ENCODE results near the gene CBX3. TPM values are rescaled to one million over a fixed set of nuclear protein-coding genes. Genes with fewer than 3 reads are reported as not detected.
"Not testable (repeated sequence)": the region's sequence is repeated elsewhere in the genome, so short reads cannot be mapped to it uniquely, and the experiment has no call there.

CBX3 gene
- 10 to 100 TPM; 73.3 to 81.3 TPM for total RNA-seq
- long read RNA-seq, transcript CBX3-203 (6 exons, 1,717 nt) = minor isoform, 8 of 150 reads
- long read RNA-seq, transcript CBX3-202 (6 exons, 1,857 nt) = major isoform, 126 of 150 reads
- long read RNA-seq, partial matches to known transcripts = 2 of 150 reads
- long read RNA-seq, other reads (novel, unspliced or antisense) = 11 of 150 reads

DNA sequence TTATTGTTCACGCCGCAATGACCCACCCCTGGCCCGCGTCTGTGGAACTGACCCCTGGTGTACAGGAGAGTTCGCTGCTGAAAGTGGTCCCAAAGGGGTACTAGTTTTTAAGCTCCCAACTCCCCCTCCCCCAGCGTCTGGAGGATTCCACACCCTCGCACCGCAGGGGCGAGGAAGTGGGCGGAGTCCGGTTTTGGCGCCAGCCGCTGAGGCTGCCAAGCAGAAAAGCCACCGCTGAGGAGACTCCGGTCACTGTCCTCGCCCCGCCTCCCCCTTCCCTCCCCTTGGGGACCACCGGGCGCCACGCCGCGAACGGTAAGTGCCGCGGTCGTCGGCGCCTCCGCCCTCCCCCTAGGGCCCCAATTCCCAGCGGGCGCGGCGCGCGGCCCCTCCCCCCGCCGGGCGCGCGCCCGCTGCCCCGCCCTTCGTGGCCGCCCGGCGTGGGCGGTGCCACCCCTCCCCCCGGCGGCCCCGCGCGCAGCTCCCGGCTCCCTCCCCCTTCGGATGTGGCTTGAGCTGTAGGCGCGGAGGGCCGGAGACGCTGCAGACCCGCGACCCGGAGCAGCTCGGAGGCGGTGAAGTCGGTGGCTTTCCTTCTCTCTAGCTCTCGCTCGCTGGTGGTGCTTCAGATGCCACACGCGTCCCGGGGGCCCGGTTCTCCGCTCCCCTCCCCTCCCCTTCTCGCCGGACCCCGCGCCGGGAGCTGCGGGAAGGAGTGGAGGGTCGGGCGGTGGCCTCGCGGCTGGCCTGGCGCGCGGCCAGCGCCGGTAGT is at the start of gene CBX3:
Gene CBX3, plus strand, starts transcription at position 499 of the 772 bp plus-strand sequence. CDS start 1,254 bp downstream, outside the sequence.
- DNase-seq = peak; percentile 89 to 93
- peak; percentile 65 for ATAC-seq
- intact Hi-C loops (cut with DNase I, micrococcal nuclease) = loop anchor here in 1 of 2 donors (5.0 kb wide), 1 partner anchor 961 kb away; no protein-coding TSS in a partner anchor

DNA sequence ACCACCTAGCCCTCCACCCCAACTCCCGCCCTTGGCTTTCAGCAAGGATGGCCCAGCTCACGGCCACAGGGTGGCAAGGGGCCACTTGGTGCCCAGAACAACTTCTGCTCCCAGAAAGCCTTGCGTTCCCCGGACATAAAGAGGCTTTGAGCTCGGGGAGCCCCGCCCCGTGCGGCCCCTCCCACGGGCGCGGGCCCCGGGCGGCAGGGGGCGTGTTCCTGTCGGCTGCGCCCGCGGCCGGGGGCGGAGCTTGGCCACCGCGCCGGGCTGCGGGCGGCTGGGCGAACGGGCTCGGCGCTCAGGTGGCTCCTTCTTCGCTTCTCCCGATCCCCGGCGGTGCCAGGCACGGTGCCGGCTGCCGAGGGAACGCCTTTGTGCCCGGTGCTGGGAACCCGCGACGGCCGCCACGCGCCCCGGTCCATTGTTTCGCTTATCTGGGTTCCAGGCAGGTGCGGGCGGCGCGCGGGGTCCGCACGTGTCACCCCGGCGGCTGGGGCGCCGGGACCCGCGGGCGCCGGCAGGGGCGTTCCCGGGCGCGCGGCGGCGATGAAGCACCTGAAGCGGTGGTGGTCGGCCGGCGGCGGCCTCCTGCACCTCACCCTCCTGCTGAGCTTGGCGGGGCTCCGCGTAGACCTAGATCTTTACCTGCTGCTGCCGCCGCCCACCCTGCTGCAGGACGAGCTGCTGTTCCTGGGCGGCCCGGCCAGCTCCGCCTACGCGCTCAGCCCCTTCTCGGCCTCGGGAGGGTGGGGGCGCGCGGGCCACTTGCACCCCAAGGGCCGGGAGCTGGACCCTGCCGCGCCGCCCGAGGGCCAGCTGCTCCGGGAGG is 49.4 kb upstream of the CBX3 start, which contains the start of gene NFE2L3:
Gene NFE2L3, plus strand, starts transcription at position 246 of the 829 bp plus-strand sequence. Its CDS starts 301 bp downstream, at position 547.
- ATAC-seq = peak; percentile 85
- peak; percentile 87 to 91 for DNase-seq
- intact Hi-C loops (cut with DNase I, micrococcal nuclease) = no loop called here

DNA sequence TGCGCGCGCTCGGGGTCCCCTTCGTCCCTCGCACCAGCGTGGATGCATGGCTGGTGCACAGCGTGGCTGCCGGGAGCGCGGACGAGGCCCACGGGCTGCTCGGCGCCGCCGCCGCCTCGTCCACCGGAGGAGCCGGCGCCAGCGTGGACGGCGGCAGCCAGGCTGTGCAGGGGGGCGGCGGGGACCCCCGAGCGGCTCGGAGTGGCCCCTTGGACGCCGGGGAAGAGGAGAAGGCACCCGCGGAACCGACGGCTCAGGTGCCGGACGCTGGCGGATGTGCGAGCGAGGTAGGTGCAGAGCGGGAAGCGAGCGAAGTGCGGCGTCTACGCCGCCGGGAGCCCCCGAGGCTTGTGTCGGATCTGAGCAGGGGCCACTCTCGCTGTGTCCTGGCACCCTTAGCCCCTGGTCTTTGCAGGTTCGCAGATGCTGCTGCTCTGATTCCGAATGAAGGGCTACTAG is 48.7 kb upstream of the CBX3 start:
- DNase-seq (peak in 1 of 2 donors; percentile 56), ATAC-seq (peak; percentile 22)
- intact Hi-C loops (cut with DNase I, micrococcal nuclease) = not testable (repeated sequence)

DNA sequence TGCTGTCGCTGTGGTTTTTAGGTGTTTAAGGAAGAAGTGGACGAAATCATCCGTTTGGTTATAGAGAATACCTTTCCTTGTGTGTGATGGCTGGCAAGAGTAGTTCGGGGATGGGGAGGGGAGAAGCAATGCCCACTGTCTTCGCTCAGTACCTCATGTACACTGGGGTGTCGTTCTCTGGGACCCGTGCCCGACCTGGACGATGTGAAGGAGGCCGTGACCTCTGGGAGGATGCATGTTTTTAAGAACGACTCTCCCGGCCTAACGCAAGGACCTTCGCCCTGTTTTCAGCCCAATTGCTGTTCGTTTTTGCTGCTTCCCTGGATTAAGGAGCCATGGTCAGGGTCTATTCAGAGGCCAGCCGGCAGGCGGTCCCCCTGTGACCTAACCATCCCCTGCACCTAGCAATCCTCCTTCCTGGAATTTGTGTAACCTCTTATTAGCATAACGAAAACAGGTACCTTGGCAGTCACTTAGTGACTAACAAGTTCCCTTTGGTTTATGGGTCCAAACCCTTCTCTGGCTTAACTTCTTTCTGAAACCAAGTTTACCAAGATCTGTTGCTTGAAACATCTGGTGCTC is 48.2 kb upstream of the CBX3 start:
- intact Hi-C loops (cut with DNase I, micrococcal nuclease) = no loop called here
- DNase-seq (peak in 1 of 2 donors; percentile 40), ATAC-seq (no peak)

DNA sequence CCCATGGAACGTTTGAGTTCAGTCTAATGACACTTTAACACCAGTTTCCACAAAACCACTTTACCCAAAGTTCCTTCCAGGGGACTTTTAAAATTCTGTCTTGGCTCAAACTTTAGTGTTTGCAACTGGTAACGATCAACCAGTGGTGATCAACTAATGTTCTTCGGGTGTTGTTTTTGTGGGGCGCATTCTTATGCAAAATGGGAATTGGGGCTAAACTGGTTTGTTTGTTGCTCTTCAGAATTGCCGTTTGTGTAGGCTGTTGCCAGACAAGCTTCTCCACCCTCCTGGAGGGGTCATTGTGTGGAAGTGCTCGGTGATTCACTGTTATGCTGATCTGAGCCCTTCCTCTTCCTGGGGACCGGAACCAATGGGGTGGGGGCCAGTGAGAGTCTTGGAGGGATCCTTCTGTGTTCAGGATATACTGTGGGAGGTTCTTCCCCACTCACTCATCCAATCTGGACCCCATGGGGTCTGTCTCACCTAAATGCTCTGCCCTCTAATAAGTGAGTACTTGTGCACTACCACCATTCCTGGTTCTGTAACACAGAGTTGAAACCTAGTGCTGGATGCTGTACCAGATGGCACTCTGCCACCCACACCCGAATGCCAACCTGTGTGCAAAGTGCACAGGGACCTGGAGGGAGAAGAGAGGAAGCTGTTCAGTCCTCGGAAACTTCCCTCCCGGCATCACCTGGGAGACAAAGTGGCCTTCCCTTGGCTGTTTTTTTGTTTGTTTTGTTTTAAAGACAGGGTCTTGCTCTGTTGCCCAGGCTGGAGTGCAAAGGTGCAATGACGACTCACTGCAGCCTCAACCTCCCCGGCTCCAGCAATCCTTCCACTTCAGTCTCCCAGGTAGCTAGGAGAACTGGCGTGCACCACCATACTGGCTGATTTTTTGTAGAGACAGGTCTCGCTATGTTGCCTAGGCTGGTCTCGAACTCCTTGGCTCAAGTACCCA is 47.4 kb upstream of the CBX3 start:
- DNase-seq (peak; percentile 76 to 77), ATAC-seq (peak; percentile 53)
- intact Hi-C loops (cut with DNase I, micrococcal nuclease) = no loop called here

DNA sequence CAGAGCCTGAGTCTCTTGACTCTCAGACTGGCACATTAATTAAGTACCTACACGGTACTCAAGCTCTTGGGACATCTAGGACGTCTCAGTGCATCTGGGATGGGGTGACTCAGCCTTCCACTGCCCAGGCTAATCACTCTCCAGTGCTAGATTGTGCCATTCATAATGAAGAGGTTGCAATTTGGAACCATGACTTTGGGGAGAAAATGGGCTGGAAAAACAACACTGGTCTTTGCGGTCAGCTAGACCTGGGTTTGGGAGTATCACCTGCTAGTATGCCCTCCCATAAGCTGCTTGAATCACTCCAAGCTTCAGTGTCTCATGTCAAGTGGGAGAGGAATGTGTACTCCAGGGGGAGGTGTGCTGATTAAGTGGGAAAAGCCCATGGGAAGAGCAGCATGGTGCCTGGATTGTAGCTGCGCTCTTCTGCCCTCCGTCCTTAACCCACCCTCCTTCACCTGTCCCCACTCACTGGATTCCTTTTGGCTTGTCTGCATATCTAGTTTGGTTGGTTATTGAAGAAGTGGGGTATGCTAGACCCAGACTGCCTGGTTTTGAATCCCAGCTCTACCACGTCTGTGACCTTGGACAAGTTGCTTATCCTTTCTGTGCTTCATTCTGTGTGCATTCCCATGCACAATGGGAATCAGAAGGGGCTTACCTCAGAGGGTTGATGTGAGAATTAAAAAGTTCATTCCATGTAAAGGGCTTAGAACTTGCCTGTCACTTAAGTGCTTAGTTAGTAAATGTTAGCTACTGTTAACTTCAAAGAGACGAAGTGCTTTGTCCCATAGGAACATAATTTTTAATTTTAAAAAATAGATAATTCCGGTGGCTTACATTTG is 45.8 kb upstream of the CBX3 start:
- no peak for DNase-seq
- no peak for ATAC-seq
- intact Hi-C loops (cut with DNase I, micrococcal nuclease) = no loop called here

DNA sequence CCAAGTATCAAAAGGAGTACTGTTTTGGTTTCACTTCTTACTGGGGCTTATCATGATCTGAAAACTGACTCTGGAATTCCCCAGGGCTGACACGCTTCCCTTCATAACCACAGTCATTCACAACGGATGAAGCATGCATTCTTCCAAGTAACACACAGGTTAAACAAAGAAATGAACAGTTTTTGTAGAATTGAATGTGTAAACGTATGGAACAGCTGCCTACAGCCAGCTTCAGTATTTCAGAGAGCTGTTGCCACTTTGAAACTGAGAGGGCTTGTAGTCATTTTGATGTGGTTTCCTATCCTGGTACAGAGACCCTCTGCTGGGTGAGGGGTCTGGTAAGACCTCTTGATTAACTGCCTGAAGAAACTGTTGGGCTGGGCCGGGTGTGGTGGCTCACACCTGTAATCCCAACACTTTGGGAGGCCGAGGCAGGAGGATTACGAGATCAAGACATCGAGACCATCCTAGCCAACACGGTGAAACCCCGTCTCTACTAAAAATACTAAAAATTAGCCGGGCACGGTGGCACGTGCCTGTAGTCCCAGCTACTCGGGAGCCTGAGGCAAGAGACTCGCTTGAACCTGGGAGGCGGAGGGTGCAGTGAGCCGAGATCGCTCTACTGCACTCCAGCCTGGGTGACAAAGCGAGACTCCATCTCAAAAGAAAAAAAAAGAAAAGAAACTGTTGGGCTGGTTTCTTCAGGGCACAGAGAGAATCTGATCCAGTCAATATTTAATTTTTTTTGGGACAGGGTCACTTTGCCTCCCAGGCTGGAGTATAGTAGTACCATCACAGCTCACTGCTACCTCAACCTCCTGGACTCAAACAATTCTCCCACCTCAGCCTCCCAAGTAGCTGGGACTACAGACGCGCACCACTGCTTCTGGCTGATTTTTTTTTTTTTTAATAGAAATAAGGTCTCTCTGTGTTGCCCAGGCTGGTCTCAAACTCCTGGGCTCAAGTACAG is 44.8 kb upstream of the CBX3 start:
- peak; percentile 24 for ATAC-seq
- intact Hi-C loops (cut with DNase I, micrococcal nuclease) = no loop called here
- no peak for DNase-seq

DNA sequence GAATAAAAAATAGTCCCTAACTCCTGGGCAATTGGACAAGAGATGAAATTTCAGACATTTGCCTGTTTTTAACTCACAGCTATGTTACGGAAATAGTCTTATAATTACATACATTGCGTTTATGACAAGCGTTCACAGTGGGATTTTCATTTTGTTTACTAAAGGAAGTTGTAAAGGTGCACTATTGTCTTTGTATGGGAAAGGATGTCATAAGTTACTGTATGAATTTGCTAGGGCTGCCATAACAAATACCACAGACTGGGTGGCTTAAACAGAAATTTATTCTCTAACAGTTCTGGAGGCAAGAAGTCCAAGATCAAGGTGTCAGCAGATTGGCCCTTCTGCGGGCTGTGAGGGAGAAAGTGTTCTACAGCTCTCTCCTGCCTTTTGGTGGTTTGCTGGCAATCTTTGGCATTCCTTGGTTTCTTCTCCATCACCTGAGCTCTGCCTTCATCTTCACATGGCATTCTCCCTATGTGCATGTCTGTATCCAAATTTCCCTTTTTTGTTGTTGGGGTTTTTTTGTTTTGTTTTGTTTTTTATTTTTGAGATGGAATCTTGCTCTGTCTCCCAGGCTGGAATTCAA is 43.9 kb upstream of the CBX3 start:
- peak; percentile 51 for ATAC-seq
- no peak for DNase-seq
- intact Hi-C loops (cut with DNase I, micrococcal nuclease) = no loop called here

DNA sequence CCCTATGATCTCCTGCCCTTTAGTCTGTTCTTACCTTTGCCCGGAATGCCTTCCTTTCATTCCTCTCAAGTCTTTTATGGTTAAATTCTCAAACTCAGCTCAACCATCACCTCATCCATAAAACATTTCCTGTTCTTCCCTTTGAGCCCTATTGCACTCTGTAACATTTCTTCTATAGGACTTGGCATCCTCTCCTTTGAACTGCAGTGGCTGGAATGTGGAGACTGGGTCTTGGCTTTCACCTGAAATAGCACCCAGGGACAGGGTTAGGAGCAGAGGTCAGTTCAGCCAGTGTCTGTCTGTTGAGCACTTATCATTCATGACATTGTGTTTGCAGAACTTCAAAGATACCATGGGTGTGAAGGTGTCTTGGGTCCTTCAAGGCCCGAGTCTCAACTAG is 42.3 kb upstream of the CBX3 start:
- no peak for DNase-seq
- intact Hi-C loops (cut with DNase I, micrococcal nuclease) = no loop called here
- ATAC-seq = peak; percentile 65

DNA sequence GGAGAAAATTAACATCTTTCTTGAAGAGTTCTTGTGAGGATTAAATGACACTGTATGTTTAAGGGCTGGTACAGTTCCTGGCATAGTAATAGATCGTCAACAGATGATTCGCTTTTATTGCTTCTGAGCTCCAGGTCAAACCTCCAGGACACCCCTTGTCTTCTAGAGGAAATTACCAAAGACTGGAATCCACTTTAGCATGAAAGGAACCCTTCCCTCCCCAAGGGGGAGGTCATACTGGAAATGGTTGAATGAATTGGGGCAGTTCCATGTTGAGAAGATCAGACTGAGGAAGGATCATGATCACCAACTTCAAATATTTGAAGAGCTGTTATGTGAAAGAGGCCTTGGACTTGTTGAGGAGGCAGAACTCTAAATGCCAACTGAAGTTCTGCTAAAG is 40.6 kb upstream of the CBX3 start:
- DNase-seq (no peak), ATAC-seq (peak; percentile 29)
- intact Hi-C loops (cut with DNase I, micrococcal nuclease) = no loop called here

DNA sequence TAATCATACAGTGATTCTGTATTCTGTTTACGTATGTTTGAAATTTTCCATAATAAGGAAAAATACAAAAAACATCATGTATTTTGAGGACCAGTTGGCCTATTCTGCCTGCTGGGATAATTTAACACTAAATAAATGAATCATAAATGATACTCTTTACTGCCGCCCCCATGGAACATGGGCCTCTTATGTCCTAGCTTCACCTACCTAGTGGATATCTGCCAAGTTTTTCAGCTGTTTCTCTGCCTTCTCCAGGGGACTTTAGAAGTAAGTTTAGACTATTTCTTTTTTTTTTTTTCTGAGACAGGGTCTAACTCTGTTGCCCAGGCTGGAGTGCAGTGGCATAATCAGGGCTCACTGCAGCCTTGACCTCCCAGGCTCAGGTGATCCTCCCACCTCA is 39.1 kb upstream of the CBX3 start:
- no peak for DNase-seq
- ATAC-seq = no peak
- intact Hi-C loops (cut with DNase I, micrococcal nuclease) = no loop called here

DNA sequence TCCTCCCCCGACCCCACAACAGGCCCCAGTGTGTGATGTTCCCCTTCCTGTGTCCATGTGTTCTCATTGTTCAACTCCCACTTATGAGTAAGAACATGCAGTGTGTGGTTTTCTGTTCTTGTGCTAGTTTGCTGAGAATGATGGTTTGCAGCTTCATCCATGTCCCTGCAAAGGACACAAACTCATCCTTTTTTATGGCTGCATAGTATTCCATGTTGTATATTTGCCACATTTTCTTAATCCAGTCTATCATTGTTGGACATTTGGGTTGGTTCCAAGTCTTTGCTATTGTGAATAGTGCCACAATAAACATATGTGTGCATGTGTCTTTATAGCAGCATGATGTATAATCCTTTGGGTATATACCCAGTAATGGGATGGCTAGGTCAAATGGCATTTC is 37.7 kb upstream of the CBX3 start:
- intact Hi-C loops (cut with DNase I, micrococcal nuclease); ATAC-seq; DNase-seq: not testable (repeated sequence)

DNA sequence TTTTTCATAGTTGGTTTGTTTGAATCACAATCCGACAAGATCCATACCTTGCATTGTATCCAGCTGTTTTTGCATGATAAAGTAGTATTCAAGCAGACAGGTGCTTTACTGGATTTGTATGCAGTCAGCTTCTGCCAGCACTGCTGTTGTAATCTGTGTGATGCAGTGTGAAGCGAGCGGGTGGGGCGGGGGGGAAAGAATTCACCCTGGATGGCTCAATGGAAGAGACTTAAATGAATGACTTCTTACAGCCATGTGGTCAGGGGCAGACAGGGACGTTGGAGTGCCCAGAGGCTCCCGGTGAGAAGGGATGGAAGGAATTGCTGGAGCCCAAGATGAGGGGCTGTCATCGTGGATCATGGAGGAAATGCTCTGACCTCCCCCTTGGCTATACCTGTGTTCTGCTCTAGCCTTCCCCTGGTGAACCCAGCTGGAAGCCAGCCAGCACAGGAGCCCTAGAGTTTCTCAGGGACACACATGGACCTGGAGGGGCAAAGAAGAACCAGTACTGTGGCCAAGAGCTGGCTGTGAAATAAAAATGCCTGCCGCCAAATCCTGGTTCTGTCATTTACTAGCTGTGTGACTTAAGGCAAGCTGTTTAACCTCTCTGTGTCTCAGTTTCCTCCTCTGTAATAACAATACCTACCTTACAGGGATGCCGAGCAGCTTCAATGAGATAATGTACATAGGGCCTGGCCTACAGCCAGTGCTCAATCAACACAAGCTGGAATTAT is 35.4 kb upstream of the CBX3 start:
- DNase-seq (no peak), ATAC-seq (peak; percentile 11)
- intact Hi-C loops (cut with DNase I, micrococcal nuclease) = no loop called here

DNA sequence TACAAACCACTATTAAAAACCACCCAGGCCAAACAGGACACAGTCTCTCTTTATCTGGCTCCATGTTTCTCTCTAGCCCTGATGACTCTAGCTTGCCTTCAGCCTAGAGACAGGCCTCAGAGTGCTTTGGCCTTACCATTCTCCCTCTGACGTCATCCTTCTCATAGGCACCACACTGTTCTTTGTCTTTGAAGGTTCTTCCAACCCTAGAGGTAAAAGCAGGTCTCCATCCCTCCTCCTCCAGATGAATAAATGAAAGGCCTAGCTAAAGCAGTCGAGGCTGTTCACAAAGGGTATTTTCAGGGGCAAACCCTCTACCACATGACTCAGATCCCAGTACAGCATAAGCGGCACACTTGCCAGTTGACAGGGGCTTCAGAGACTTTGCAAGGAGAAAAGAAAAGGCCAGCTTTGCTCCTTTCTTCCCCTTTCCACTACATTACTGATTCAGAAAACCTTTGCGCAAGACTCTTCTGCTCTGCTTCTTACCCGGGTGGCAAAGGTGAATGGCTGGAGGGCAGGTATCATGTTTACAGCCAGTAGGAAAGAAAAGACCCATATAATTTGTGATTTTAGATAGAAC is 34.8 kb upstream of the CBX3 start:
- DNase-seq (no peak), ATAC-seq (peak; percentile 53)
- intact Hi-C loops (cut with DNase I, micrococcal nuclease) = no loop called here

Measured in left colon (tissue), 2 donors.